Measurements from ENCODE around the gene COL2A1. TPM values are rescaled to one million over a fixed set of nuclear protein-coding genes. Genes with fewer than 3 reads are reported as not detected.
A peak's percentile ranks its signal among the peaks of the same experiment; 100 is the strongest.

The COL2A1 gene
- total RNA-seq, 1 experiment from 2014 or later, result 10.8 TPM

- peaks cover 36 to 44% of the 10 kb centered on the region in 2 experiments for H3K4me1 Mint-ChIP-seq
- peak overlapping the region; percentile 69 for H3K4me2 ChIP-seq (ENCODE audit: insufficient read depth, insufficient read length, low read length)
Observed at GRCh38 chr12:48005750-48006021, 1.4 kb upstream of the COL2A1 start.

More at GRCh38 chr12:48005750-48006021, 1.4 kb upstream of the COL2A1 start:
- H3K79me2 ChIP-seq (ENCODE audit: insufficient read depth, low read length), result no peaks in the 10 kb centered on the region
- H3K56ac ChIP-seq (ENCODE audit: insufficient read length, low read depth, low read length), result no peak overlapping the region
- no peak overlapping the region for H3K27ac ChIP-seq (ENCODE audit: insufficient read length, low read depth, low read length)
- H4K20me1 ChIP-seq (ENCODE audit: control insufficient read depth, insufficient read depth, insufficient read length), result peaks cover 3% of the 10 kb centered on the region
- no peak overlapping the region for H2BK120ac ChIP-seq (ENCODE audit: low read depth, low read length, poor library complexity, severe bottlenecking)
- no peak overlapping the region for H2AK5ac ChIP-seq (ENCODE audit: insufficient read length, low read length)
- H3K36me3 Mint-ChIP-seq (ENCODE audit: insufficient read depth in 1 of 3, low read depth in 3 of 3), result no peaks in the 10 kb centered on the region
- H3K27me3 ChIP-seq (ENCODE audit: insufficient read depth, low read length), result peaks cover 78% of the 10 kb centered on the region
- no peak overlapping the region for H3K4ac ChIP-seq (ENCODE audit: low read depth, low read length)
- no peak overlapping the region for H3K9ac ChIP-seq (ENCODE audit: extremely low read depth, insufficient read length, low read length)
- no peak for TF ChIP-seq CTCF (conservative IDR thresholded peaks at IDR 0.05)
- no peak overlapping the region for H3T11ph ChIP-seq (ENCODE audit: low read length)
- no peak overlapping the region for H4K8ac ChIP-seq (replicated peaks; ENCODE audit: insufficient read length, low read depth, low read length)
- no peak overlapping the region for H3K14ac ChIP-seq (ENCODE audit: insufficient read depth, low read length)
- no peak overlapping the region for H3K23ac ChIP-seq (ENCODE audit: insufficient read length, low read depth, low read length)
- H3K27ac Mint-ChIP-seq, result no peak overlapping the region
- peaks cover 3% of the 10 kb centered on the region for H3K4me1 ChIP-seq (ENCODE audit: insufficient read depth, low read length)
- H2BK20ac ChIP-seq (ENCODE audit: low read depth, low read length, poor library complexity, severe bottlenecking), result no peak overlapping the region
- H2BK12ac ChIP-seq (ENCODE audit: insufficient read length, low read depth, low read length), result no peak overlapping the region
- no peak overlapping the region for H3K18ac ChIP-seq (ENCODE audit: insufficient read length, low read depth, low read length)
- no peaks in the 10 kb centered on the region for H3K79me1 ChIP-seq (ENCODE audit: insufficient read depth, low read depth, low read length, poor library complexity, severe bottlenecking)
- H2AFZ ChIP-seq (ENCODE audit: low read length), result no peak overlapping the region
- no peak overlapping the region for H2BK15ac ChIP-seq (ENCODE audit: low read depth, low read length)
- H3K27me3 Mint-ChIP-seq (ENCODE audit: low read depth), result peaks cover 99% of the 10 kb centered on the region
- no peak for DNase-seq
- H3K23me2 ChIP-seq (ENCODE audit: insufficient read length, low read depth, low read length, poor library complexity, severe bottlenecking), result peaks cover 31% of the 10 kb centered on the region
- peaks cover 0 to 2% of the 10 kb centered on the region in 2 experiments; a peak in 3 of 5 replicates for H3K9me3 Mint-ChIP-seq
- no peak overlapping the region for H2BK5ac ChIP-seq (ENCODE audit: insufficient read length, low read length)
- no peak overlapping the region for H4K91ac ChIP-seq (ENCODE audit: insufficient read length, low read depth, low read length)
- no peak overlapping the region for H4K5ac ChIP-seq (ENCODE audit: insufficient read length, low read depth, low read length)
- H3K4me3 Mint-ChIP-seq, result peak overlapping the region; percentile 61 to 83; a peak in 4 of 5 replicates
- no peaks in the 10 kb centered on the region for H3K9me3 ChIP-seq (ENCODE audit: control insufficient read depth, low read depth, low read length)

Data from H9 (cell line).